Heart right ventricle (tissue), 16 donors: ENCODE data around the gene SF3B1. TPM values are rescaled to one million over a fixed set of nuclear protein-coding genes. Genes with fewer than 3 reads are reported as not detected.

ENCODE experiments used
- ATAC-seq, 8 donors: fragments of 200-7000 bp; cut with Tn5 transposase; one replicate each; pipeline ENCODE4 v1.9.1; 2020; ENCODE audit warnings: mild to moderate bottlenecking in 8 of 8, moderate library complexity in 8 of 8, moderate number of reproducible peaks in 1 of 8
- DNase-seq, 2 donors: peaks; one replicate each; pipeline ENCODE4 v3.0.0-alpha.2; 2020
- H3K27ac ChIP-seq, 10 donors: fragments of 200-600 bp; sonication (generic) in 2 of 10; one replicate each; pipeline versions ENCODE4 v1.5.0 to v1.8.0; 2020 to 2022; ENCODE audit warnings: mild to moderate bottlenecking in 3 of 10
- H3K27me3 ChIP-seq, 7 donors: fragments of 200-600 bp; one replicate each; pipeline ENCODE4 v1.8.0; 2021 to 2022; ENCODE audit warnings: mild to moderate bottlenecking in 2 of 7
- H3K36me3 ChIP-seq, 9 donors: fragments of 200-600 bp; sonication (generic) in 1 of 9; one replicate each; pipeline versions ENCODE4 v1.5.0 to v1.8.0; 2020 to 2022; ENCODE audit warnings: mild to moderate bottlenecking in 2 of 9
- H3K4me1 ChIP-seq, 9 donors: fragments of 200-600 bp; sonication (generic) in 1 of 9; one replicate each; pipeline versions ENCODE4 v1.5.0 to v1.8.0; 2020 to 2022; ENCODE audit warnings: mild to moderate bottlenecking in 4 of 9
- H3K4me3 ChIP-seq, 10 donors: fragments of 200-600 bp; sonication (generic) in 2 of 10; one replicate each; pipeline versions ENCODE4 v1.5.0 to v1.8.0; 2020 to 2022; ENCODE audit warnings: mild to moderate bottlenecking in 7 of 10, moderate library complexity in 2 of 10
- H3K9me3 ChIP-seq, 11 donors: fragments of 200-600 bp in 10 of 11; sonication (generic) in 2 of 11; one replicate each; pipeline versions ENCODE4 v1.5.0 to v1.8.0; 2013 to 2022; ENCODE audit warnings: mild to moderate bottlenecking in 2 of 11, control low read depth in 1 of 11, moderate library complexity in 1 of 11
- WGBS, 2 donors: extraction: QIAGEN DNeasy Blood & Tissue Kit; methylation state at CpG; one replicate each; pipeline ENCODE4 v1.1.7; 2013; ENCODE audit warnings: inconsistent platforms in 1 of 2; 5-methylcytosine and 5-hydroxymethylcytosine counted together
- intact Hi-C, 10 donors: fragments of 100-400 bp; cut with DNase I; formaldehyde crosslinking; loops; one replicate each; pipeline versions ENCODE4 v1.11.1 to v1.14.2; 2022
- polyA plus RNA-seq, 2 donors: library from polyadenylated mRNA; stranded (reverse); fragments of 200-250 nt; gene quantifications; one replicate each; pipeline ENCODE4 v1.2.3, GENCODE V29; 2013
- total RNA-seq, 10 donors: library from RNA; stranded (reverse); fragmentation: NEBNext Ultra II Directional in 3 of 10; extraction: Animal tissue kit (Norgen Biotek cat#: 25700) in 3 of 10; gene quantifications; one replicate each; pipeline versions ENCODE4 v1.2.1 to v1.2.4, GENCODE V29; 2021 to 2023
- TF ChIP-seq, protein P1 (sequence below), 9 donors: fragments of 200-600 bp; sonication (generic) in 2 of 9; IDR thresholded peaks; one replicate each; pipeline versions ENCODE4 v1.5.0 to v1.8.0; 2021 to 2022; ENCODE audit warnings: antibody characterized with exemption in 9 of 9, mild to moderate bottlenecking in 5 of 9, moderate library complexity in 1 of 9
- donor health status: Arrhythmogenic right ventricular cardiomyopathy.
- donor health status: ischemic (EF 13 %, LVEDD 7.1; RV severe dilation, severe dysfunction).
- donor health status: healthy with polysubstance abuse.
- donor health status: DM: no; HTN: yes; CAD: no.
- donor health status: DM: no; HTN: no; CAD: no.
- donor health status: ischemic (EF 25% LVEDD 6.9; RV normal size, moderate dysfunction).
- donor health status: ischemic (EF 25% LVEDD 5.7; RV mildly dilated, moderate dysfunction).
- donor health status: healthy.
- donor health status: DM: yes; HTN: yes; CAD: no.
- donor health status: Ischemic cardiomyopathy.
- donor health status: ischemic (EF 35%, LVEDD 5.7; RV mildly dilated, moderate dysfunction).
- donor health status: nonischemic (EF 11% LVEDD 7.7; RV severe dilation, severe dysfunction).
- donor health status: DM: yes; HTN: yes; CAD: no.
- donor health status: PGD.
- donor health status: ischemic (EF 29% LVEDD 5.4; RV normal size, mild dysfunction).
- donor health status: nonischemic (EF 23%, LVEDD 6.1; RV moderate dilation, normal function).

SF3B1 gene
- total and polyA plus RNA-seq, 12 donors, result 103 to 206 (median 151) TPM

DNA sequence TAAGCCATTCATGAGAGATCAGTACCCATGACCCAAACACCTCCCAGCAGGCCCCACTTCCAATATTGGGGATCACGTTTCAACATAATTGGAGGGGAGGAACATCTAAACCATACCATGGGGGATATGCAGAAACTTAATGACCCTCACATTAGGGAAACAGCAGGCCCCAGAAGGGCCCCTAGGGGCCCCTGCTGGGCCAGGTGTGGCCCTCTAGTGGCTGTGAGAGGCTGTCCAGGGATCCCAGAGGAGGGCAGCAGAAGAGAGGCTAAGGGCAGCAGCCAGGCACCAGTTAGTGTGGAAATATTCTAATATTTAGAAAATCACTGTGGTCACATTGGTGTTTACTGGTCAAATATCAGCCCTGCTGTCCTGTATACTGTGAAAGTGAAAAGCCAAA, 75.0 kb downstream of the SF3B1 start:
- intact Hi-C loops, result no loop called here
- 93 to 96% methylated on average over 1 of the region's 1 CpG for WGBS, 2 donors
- TF ChIP-seq, protein P1, sequence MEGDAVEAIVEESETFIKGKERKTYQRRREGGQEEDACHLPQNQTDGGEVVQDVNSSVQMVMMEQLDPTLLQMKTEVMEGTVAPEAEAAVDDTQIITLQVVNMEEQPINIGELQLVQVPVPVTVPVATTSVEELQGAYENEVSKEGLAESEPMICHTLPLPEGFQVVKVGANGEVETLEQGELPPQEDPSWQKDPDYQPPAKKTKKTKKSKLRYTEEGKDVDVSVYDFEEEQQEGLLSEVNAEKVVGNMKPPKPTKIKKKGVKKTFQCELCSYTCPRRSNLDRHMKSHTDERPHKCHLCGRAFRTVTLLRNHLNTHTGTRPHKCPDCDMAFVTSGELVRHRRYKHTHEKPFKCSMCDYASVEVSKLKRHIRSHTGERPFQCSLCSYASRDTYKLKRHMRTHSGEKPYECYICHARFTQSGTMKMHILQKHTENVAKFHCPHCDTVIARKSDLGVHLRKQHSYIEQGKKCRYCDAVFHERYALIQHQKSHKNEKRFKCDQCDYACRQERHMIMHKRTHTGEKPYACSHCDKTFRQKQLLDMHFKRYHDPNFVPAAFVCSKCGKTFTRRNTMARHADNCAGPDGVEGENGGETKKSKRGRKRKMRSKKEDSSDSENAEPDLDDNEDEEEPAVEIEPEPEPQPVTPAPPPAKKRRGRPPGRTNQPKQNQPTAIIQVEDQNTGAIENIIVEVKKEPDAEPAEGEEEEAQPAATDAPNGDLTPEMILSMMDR (IDR thresholded peaks at IDR 0.05), result no peak

DNA sequence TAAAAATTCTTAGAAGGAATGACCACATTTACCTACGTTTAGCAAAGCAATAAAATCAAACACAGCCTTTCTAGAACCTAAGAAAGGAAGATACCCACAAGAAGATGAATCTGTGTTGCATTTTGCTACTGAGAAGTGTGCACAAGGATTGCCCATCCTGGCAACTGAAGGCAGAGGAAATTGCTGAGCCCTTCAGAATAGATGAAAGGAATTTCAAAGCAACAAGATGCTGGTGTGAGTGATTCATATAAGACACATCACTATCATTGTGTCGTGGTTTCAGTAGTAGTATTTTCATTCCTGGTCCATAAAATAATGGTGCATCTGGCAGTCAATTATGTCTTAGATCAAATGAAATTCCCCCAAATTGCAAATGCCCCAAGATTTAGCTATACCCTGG, 75.9 kb downstream of the SF3B1 start:
- no peak overlapping the region for H3K27ac ChIP-seq
- no peaks in the 10 kb centered on the region for H3K4me1 ChIP-seq
- no peak for DNase-seq
- no peaks in the 10 kb centered on the region for H3K27me3 ChIP-seq
- intact Hi-C loops, result no loop called here
- H3K36me3 ChIP-seq, result no peaks in the 10 kb centered on the region
- TF ChIP-seq, protein P1 (IDR thresholded peaks at IDR 0.05), result no peak
- H3K4me3 ChIP-seq, result no peak overlapping the region
- H3K9me3 ChIP-seq, result no peaks in the 10 kb centered on the region
- WGBS, 2 donors, result 67 to 69% methylated on average over 2 of the region's 2 CpGs
- no peak for ATAC-seq

More for the DNA sequence above, 75.0 kb downstream of the SF3B1 start:
- Histone ChIP-seq H3K36me3 (no peaks in the 10 kb centered on the region), H3K4me3 (no peak overlapping the region), H3K9me3 (no peaks in the 10 kb centered on the region), H3K4me1 (no peaks in the 10 kb centered on the region), H3K27me3 (no peaks in the 10 kb centered on the region), H3K27ac (no peak overlapping the region)
- DNase-seq (no peak), ATAC-seq (no peak)

DNA sequence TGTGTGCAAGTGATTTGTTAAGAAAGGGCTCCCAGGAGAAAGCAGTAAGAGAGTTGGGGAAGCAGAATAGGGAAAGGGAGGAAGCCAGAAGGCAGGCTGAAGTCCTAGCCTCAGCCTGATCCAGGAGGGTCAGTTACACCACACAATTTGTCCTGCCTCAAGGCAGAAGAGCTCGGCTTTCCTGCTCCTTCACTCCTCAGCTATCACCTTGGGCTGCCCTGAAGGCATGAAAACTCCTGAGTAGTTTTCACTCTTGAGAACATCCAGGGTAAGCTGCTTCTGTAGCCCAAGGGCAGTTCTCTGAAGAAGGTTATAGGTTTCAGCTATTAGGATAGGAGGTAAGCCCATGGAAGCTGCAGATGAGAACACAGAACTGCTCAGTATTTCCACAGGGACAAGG, 76.8 kb downstream of the SF3B1 start:
- Histone ChIP-seq H3K27ac (no peak overlapping the region), H3K4me1 (no peaks in the 10 kb centered on the region), H3K36me3 (no peaks in the 10 kb centered on the region), H3K4me3 (no peak overlapping the region), H3K9me3 (no peaks in the 10 kb centered on the region), H3K27me3 (no peaks in the 10 kb centered on the region)
- DNase-seq, result no peak
- WGBS, 2 donors, result 81 to 88% methylated on average over 1 of the region's 1 CpG
- no peak for ATAC-seq
- TF ChIP-seq, protein P1 (IDR thresholded peaks at IDR 0.05), result no peak
- intact Hi-C loops, result no loop called here

DNA sequence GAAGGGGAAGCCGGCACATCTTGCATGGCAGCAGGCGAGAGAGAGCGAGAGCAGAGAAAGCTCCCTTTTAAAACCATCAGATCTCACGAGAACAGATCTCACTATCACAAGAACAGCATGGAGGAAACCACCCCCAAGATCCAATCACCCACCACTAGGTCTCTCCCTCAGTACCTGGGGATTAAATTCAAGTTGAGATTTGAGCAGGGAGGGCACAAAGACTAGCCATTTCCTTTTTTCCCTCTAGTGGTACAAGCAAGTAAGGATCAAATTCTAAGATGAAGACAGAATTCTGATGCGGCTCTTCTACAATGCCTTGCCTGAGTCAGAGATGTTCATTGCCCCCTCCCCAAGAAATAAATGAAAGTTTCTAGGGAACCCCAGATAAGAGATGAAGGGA, 78.7 kb downstream of the SF3B1 start:
- H3K36me3 ChIP-seq, result no peaks in the 10 kb centered on the region
- H3K4me3 ChIP-seq, result no peak overlapping the region
- no peaks in the 10 kb centered on the region for H3K4me1 ChIP-seq
- DNase-seq (no peak), ATAC-seq (no peak)
- no peak overlapping the region for H3K27ac ChIP-seq
- H3K27me3 ChIP-seq, result no peaks in the 10 kb centered on the region
- intact Hi-C loops, result no loop called here
- 78 to 80% methylated on average over 5 of the region's 5 CpGs for WGBS, 2 donors
- TF ChIP-seq, protein P1 (IDR thresholded peaks at IDR 0.05), result peak in 3 of 9 donors; percentile 8 to 14 (median 9)
- H3K9me3 ChIP-seq, result no peaks in the 10 kb centered on the region
